Endothelial cell of umbilical vein (primary cell): ENCODE measurements around the gene MTM1. TPM values are rescaled to one million over a fixed set of nuclear protein-coding genes. Genes with fewer than 3 reads are reported as not detected.
A peak's percentile ranks its signal among the peaks of the same experiment; 100 is the strongest.

Source experiments
- BruUV-seq: library from RNA; stranded (reverse); fragments of 400-500 nt; replicated peaks from 2 replicates; lab custom pipeline; 2021; lab: Mats Ljungman, UMichigan
- CTCF ChIA-PET: fragments of 300-600, 350-600 bp; sonication (Branson Sonifier 250); formaldehyde crosslinking; loops from one replicate; lab custom pipeline; 2021; ENCODE audit warnings: antibody characterized with exemption, inconsistent platforms; lab: Charles Lee
- POLR2A ChIA-PET: fragments of 300-600, 350-600 bp; sonication (Branson Sonifier 250); formaldehyde crosslinking; loops from one replicate; lab custom pipeline; 2021; ENCODE audit warnings: antibody characterized with exemption, inconsistent platforms; lab: Charles Lee
- DNase-seq: peaks from one replicate; pipeline ENCODE4 v3.0.0-alpha.2; 2011; ENCODE audit warnings: low read depth, low spot score
- FAIRE-seq: peaks from 2 replicates; lab custom pipeline; 2011; peaks lifted over from hg19 to GRCh38; lab: Jason Lieb, UNC
- H2AFZ ChIP-seq: 2 replicates; pipeline ENCODE4 v1.6.0; 2012; ENCODE audit warnings: low read depth, low read length, control low read depth, inconsistent platforms
- H3K27ac ChIP-seq: 2 replicates; pipeline ENCODE4 v1.5.1; 2011; ENCODE audit warnings: low read depth, mild to moderate bottlenecking, control low read depth, low read length, moderate library complexity; ENCODE audit not compliant: insufficient read depth
- H3K27me3 ChIP-seq, 2 experiments: 2 replicates each; pipeline versions ENCODE4 v1.6.0 to v1.6.1; 2011; ENCODE audit warnings: low read length in 2 of 2, mixed read lengths in 1 of 2; ENCODE audit not compliant: control insufficient read depth in 2 of 2, insufficient read depth in 2 of 2
- H3K36me3 ChIP-seq, 2 experiments: 2 replicates in 1 of 2; 3 replicates in 1 of 2; pipeline ENCODE4 v1.5.1; 2011; ENCODE audit warnings: low read length in 2 of 2, mild to moderate bottlenecking in 1 of 2, moderate library complexity in 1 of 2; ENCODE audit not compliant: control insufficient read depth in 2 of 2, insufficient read depth in 2 of 2; ENCODE audit errors: extremely low read depth in 1 of 2
- H3K4me1 ChIP-seq: 3 replicates; pipeline ENCODE4 v1.5.1; 2011; ENCODE audit warnings: mild to moderate bottlenecking, low read length; ENCODE audit not compliant: control insufficient read depth, insufficient read depth; ENCODE audit errors: extremely low read depth
- H3K4me2 ChIP-seq: 2 replicates; pipeline ENCODE4 v1.6.1; 2011; ENCODE audit warnings: low read length, control low read depth, mixed read lengths; ENCODE audit not compliant: insufficient read depth
- H3K4me3 ChIP-seq, 3 experiments: fragments of 200-600 bp in 1 of 3; sonication (generic), shearing (Covaris generic) in 1 of 3; replicated peaks in 1 of 3; 2 replicates each; pipeline ENCODE4 v1.5.1; 2011 to 2016; ENCODE audit warnings: control low read depth in 3 of 3, low read length in 3 of 3, mild to moderate bottlenecking in 2 of 3, inconsistent platforms in 1 of 3, low read depth in 1 of 3, moderate library complexity in 1 of 3; ENCODE audit not compliant: insufficient read depth in 1 of 3
- H3K79me2 ChIP-seq: 2 replicates; pipeline ENCODE4 v1.6.0; 2012; ENCODE audit warnings: low read length, inconsistent platforms; ENCODE audit not compliant: control insufficient read depth, insufficient read depth
- H3K9ac ChIP-seq: replicated peaks from 2 replicates; pipeline ENCODE3; 2011; ENCODE audit warnings: low read length, control low read depth; ENCODE audit not compliant: insufficient read depth; ENCODE audit errors: extremely low read depth
- H3K9me1 ChIP-seq: replicated peaks from 3 replicates; pipeline ENCODE4 v1.6.0; 2011; ENCODE audit warnings: mild to moderate bottlenecking, low read length; ENCODE audit not compliant: control insufficient read depth, insufficient read depth; ENCODE audit errors: extremely low read depth
- H3K9me3 ChIP-seq: replicated peaks from 2 replicates; pipeline ENCODE4 v1.5.1; 2012; ENCODE audit warnings: low read length, inconsistent platforms; ENCODE audit not compliant: control insufficient read depth, insufficient read depth
- H4K20me1 ChIP-seq: replicated peaks from 2 replicates; pipeline ENCODE3; 2011; ENCODE audit warnings: mild to moderate bottlenecking, low read length; ENCODE audit not compliant: control insufficient read depth, insufficient read depth; ENCODE audit errors: extremely low read depth
- CTCF ChIP-seq, 2 donors: IDR thresholded peaks; 1 replicate in 1 of 2; 2 replicates in 1 of 2; pipeline ENCODE4 v1.5.1; 2011; ENCODE audit warnings: low read length in 2 of 2, mild to moderate bottlenecking in 2 of 2, moderate library complexity in 2 of 2, control low read depth in 1 of 2, inconsistent platforms in 1 of 2, low read depth in 1 of 2; ENCODE audit not compliant: insufficient read depth in 1 of 2; ENCODE audit errors: extremely low read depth in 1 of 2
- EZH2 ChIP-seq: IDR thresholded peaks from 2 replicates; pipeline ENCODE4 v1.6.1; 2012; ENCODE audit warnings: borderline replicate concordance, low read depth, mild to moderate bottlenecking, moderate library complexity, low read length, inconsistent platforms; ENCODE audit not compliant: severe bottlenecking
- FOS ChIP-seq: IDR thresholded peaks from 2 replicates; pipeline ENCODE4 v1.6.1; 2011; ENCODE audit warnings: mild to moderate bottlenecking, low read length, moderate library complexity, borderline replicate concordance; ENCODE audit not compliant: insufficient read depth
- GATA2 ChIP-seq: IDR thresholded peaks from 2 replicates; pipeline ENCODE4 v1.7.0; 2011; ENCODE audit warnings: low read depth, mild to moderate bottlenecking, moderate library complexity, mixed read lengths, low read length; ENCODE audit not compliant: insufficient read length, insufficient read depth
- JUN ChIP-seq: IDR thresholded peaks from 2 replicates; pipeline ENCODE4 v1.6.1; 2011; ENCODE audit warnings: borderline replicate concordance, low read depth; ENCODE audit not compliant: insufficient read length, insufficient read depth
- MAX ChIP-seq: IDR thresholded peaks from 2 replicates; pipeline ENCODE4 v1.6.1; 2011; ENCODE audit not compliant: insufficient read depth, insufficient read length
- MYC ChIP-seq: IDR thresholded peaks from one replicate; pipeline ENCODE4 v1.6.1; 2011; ENCODE audit warnings: mild to moderate bottlenecking, low read depth, low read length
- POLR2A ChIP-seq: IDR thresholded peaks from 2 replicates; pipeline ENCODE4 v1.6.1; 2012; ENCODE audit warnings: low read depth, mild to moderate bottlenecking, control low read depth, low read length
- POLR2AphosphoS5 ChIP-seq: IDR thresholded peaks from 2 replicates; pipeline ENCODE4 v1.6.1; 2012; ENCODE audit warnings: low read depth, mild to moderate bottlenecking, control low read depth, low read length, moderate library complexity; ENCODE audit not compliant: insufficient read depth
- dilution Hi-C: fragments of 300-500 bp; cut with MboI; formaldehyde crosslinking; loops from one replicate; pipeline ENCODE4 v1.15.0; 2019; ENCODE audit warnings: low sequenced_read_pairs; ENCODE audit not compliant: extremely low pct_ligation_motif_present
- intact Hi-C: fragments of 100-400 bp; cut with micrococcal nuclease; formaldehyde crosslinking; loops from one replicate; pipeline ENCODE4 v1.10.0; 2022
- polyA plus RNA-seq, 4 experiments: library from polyadenylated mRNA; depleted of rRNA in 3 of 4; stranded (reverse) in 3 of 4; unstranded in 1 of 4; fragments of >200 nt; gene quantifications; 2 replicates each; pipeline versions ENCODE4 v1.2.1 to v1.2.3, GENCODE V29; 2011 to 2012; ENCODE audit warnings: missing spikeins in 1 of 4
- total RNA-seq: library from RNA; stranded (reverse); gene quantifications from 2 replicates; pipeline ENCODE4 v1.2.3, GENCODE V29; 2021

The MTM1 gene
- total and polyA plus RNA-seq, 2 donors (not counting 3 experiments of a cell fraction or from before 2014, with no cell fraction given): 2.4 to 13.2 TPM

- dilution Hi-C loops (no loop called here), intact Hi-C loops (no loop called here)
- peak within 1 kb of the TSS; percentile 74 for H3K9ac ChIP-seq
- no peaks in the 10 kb centered on the region for H3K9me3 ChIP-seq
- no peak for TF ChIP-seq CTCF (IDR thresholded peaks at IDR 0.05; ENCODE audit: extremely low read depth in 1 of 2, insufficient read depth in 1 of 2, low read depth in 1 of 2, low read length in 2 of 2)
- TF ChIP-seq FOS: no peak
- no peak for TF ChIP-seq POLR2A
- no peak for TF ChIP-seq EZH2
- TF ChIP-seq POLR2AphosphoS5: no peak
- no peak for TF ChIP-seq JUN
- no peak for TF ChIP-seq MYC
- TF ChIP-seq GATA2: no peak
- no peak for TF ChIP-seq MAX
- BruUV-seq: no TSS peak
- peaks cover 37% of the 10 kb centered on the region for H3K79me2 ChIP-seq
- POLR2A ChIA-PET: no interaction called here
- H3K4me2 ChIP-seq: peak within 1 kb of the TSS; percentile 91
- no peaks in the 10 kb centered on the region for H4K20me1 ChIP-seq
- peak within 1 kb of the TSS; percentile 66 for H3K27ac ChIP-seq
- peak; percentile 6 for DNase-seq
- FAIRE-seq: peak; percentile 70
- H3K4me3 ChIP-seq: peak within 1 kb of the TSS; percentile 44 to 86 (median 68)
- H3K36me3 ChIP-seq: no peaks in the 10 kb centered on the region
- H3K9me1 ChIP-seq: no peaks in the 10 kb centered on the region
- CTCF ChIA-PET: interaction anchor here (1.2 to 2.3 kb wide), 2 partner anchors 9 to 13 kb away, joined by 3 to 9 read pairs; no protein-coding TSS in a partner anchor
- H3K27me3 ChIP-seq: no peaks in the 10 kb centered on the region
- peaks cover 20% of the 10 kb centered on the region for H3K4me1 ChIP-seq
- H2AFZ ChIP-seq: peak within 1 kb of the TSS; percentile 94
Measured at GRCh38 chrX:150692831-150693724, 124.7 kb downstream of the MTM1 start, which contains the start of gene MTMR1. TSS of gene MTMR1 (plus strand) at chrX:150693396. CDS start at chrX:150693531, 135 bp downstream.
